HFF-Myc (cell line): Measurements from ENCODE around the gene EMILIN2.
"Not testable (repeated sequence)": the region's sequence is repeated elsewhere in the genome, so short reads cannot be mapped to it uniquely, and the experiment has no call there.

Source experiments
- DNase-seq: peaks from one replicate; pipeline ENCODE4 v3.0.0-alpha.2; 2011; ENCODE audit warnings: low read depth; ENCODE audit errors: extremely low read depth
- H3K4me3 ChIP-seq: replicated peaks from 2 replicates; pipeline ENCODE4 v1.5.1; 2011; ENCODE audit warnings: low read depth, mild to moderate bottlenecking, control low read depth, low read length
- CTCF ChIP-seq: IDR thresholded peaks from 2 replicates; pipeline ENCODE4 v1.5.1; 2012; ENCODE audit warnings: mild to moderate bottlenecking, low read depth, low read length, control low read depth; ENCODE audit errors: missing control alignments

The EMILIN2 gene

GRCh38 chr18:2846636-2847316 is at the start of gene EMILIN2:
Gene EMILIN2, plus strand, starts transcription at chr18:2847006. Its CDS starts 183 bp downstream, at chr18:2847189.
- no peak for DNase-seq
- TF ChIP-seq CTCF = no peak
- peak within 1 kb of the TSS; percentile 53 for H3K4me3 ChIP-seq

GRCh38 chr18:2797951-2798350 is 48.9 kb upstream of the EMILIN2 start:
- no peak for DNase-seq
- TF ChIP-seq CTCF = no peak
- no peak overlapping the region for H3K4me3 ChIP-seq

- no peak overlapping the region for H3K4me3 ChIP-seq
- no peak for TF ChIP-seq CTCF
- no peak for DNase-seq
These were observed 47.4 kb upstream of the EMILIN2 start for GRCh38 chr18:2799369-2799768.

GRCh38 chr18:2805970-2806943 is 40.5 kb upstream of the EMILIN2 start:
- TF ChIP-seq CTCF = no peak
- peak; percentile 3 for DNase-seq
- no peak overlapping the region for H3K4me3 ChIP-seq

- not testable (repeated sequence) for H3K4me3 ChIP-seq, DNase-seq
These were observed 38.2 kb upstream of the EMILIN2 start for GRCh38 chr18:2808640-2809039.

- DNase-seq, H3K4me3 ChIP-seq: not testable (repeated sequence)
These were observed 37.1 kb upstream of the EMILIN2 start for GRCh38 chr18:2809666-2810183.

GRCh38 chr18:2811416-2811815 is 35.4 kb upstream of the EMILIN2 start:
- H3K4me3 ChIP-seq = no peak overlapping the region
- TF ChIP-seq CTCF = no peak
- DNase-seq = no peak
